HepG2 (cell line): ENCODE results near the gene HYPK. TPM values are rescaled to one million over a fixed set of nuclear protein-coding genes. Genes with fewer than 3 reads are reported as not detected.
A peak's percentile ranks its signal among the peaks of the same experiment; 100 is the strongest.

Source experiments
- EHMT2 ChIP-seq: fragments of 200-600 bp; sonication (generic); IDR thresholded peaks from 2 replicates; pipeline ENCODE4 v1.7.0; 2017; ENCODE audit warnings: antibody characterized with exemption, low read depth, low read length, borderline replicate concordance
- GPN1 ChIP-seq: sonication (generic); formaldehyde crosslinking; IDR thresholded peaks from 2 replicates; pipeline ENCODE4 v1.5.1; 2020; ENCODE audit warnings: missing genetic modification reagents, borderline replicate concordance
- HMG20A ChIP-seq: IDR thresholded peaks from 2 replicates; pipeline ENCODE4 v1.6.1; 2016; ENCODE audit warnings: borderline replicate concordance
- MTERF4 ChIP-seq: sonication (generic); formaldehyde crosslinking; IDR thresholded peaks from 2 replicates; pipeline ENCODE4 v1.8.0; 2023; ENCODE audit warnings: mild to moderate bottlenecking, missing genetic modification reagents
- NCOA5 ChIP-seq: sonication (generic); formaldehyde crosslinking; IDR thresholded peaks from 2 replicates; pipeline ENCODE4 v1.4.0; 2020; ENCODE audit warnings: missing genetic modification reagents
- NFIB ChIP-seq: sonication (generic); formaldehyde crosslinking; IDR thresholded peaks from 2 replicates; pipeline ENCODE4 v1.9.0; 2021; ENCODE audit warnings: missing genetic modification reagents, mild to moderate bottlenecking, borderline replicate concordance
- POGK ChIP-seq: sonication (generic); formaldehyde crosslinking; conservative IDR thresholded peaks from 2 replicates; pipeline ENCODE4 v1.8.0; 2022; ENCODE audit warnings: mild to moderate bottlenecking, moderate library complexity, missing genetic modification reagents
- POLR2A ChIP-seq, 2 experiments: IDR thresholded peaks; 2 replicates each; pipeline ENCODE4 v1.6.1; 2011; ENCODE audit warnings: low read depth in 2 of 2, low read length in 2 of 2, mild to moderate bottlenecking in 1 of 2, moderate library complexity in 1 of 2; ENCODE audit not compliant: insufficient read depth in 1 of 2
- PPARG ChIP-seq: conservative IDR thresholded peaks from 2 replicates; pipeline ENCODE4 v1.6.1; 2016; ENCODE audit warnings: missing biosample characterization, missing genetic modification reagents
- REPIN1 ChIP-seq: sonication (generic); formaldehyde crosslinking; IDR thresholded peaks from 2 replicates; pipeline ENCODE4 v1.8.0; 2022; ENCODE audit warnings: missing genetic modification reagents, low read depth, mild to moderate bottlenecking, borderline replicate concordance
- SSRP1 ChIP-seq: IDR thresholded peaks from 2 replicates; pipeline ENCODE4 v1.6.1; 2016; ENCODE audit warnings: control low read depth
- TGIF2 ChIP-seq: IDR thresholded peaks from 2 replicates; pipeline ENCODE4 v1.6.1; 2016; ENCODE audit warnings: control low read depth, missing compliant biosample characterization
- ZBTB43 ChIP-seq: sonication (generic); formaldehyde crosslinking; conservative IDR thresholded peaks from 2 replicates; pipeline ENCODE4 v1.4.0; 2020; ENCODE audit warnings: missing genetic modification reagents
- ZFP90 ChIP-seq: sonication (generic); formaldehyde crosslinking; IDR thresholded peaks from 2 replicates; pipeline ENCODE4 v1.8.0; 2022; ENCODE audit warnings: missing genetic modification reagents, mild to moderate bottlenecking, inconsistent platforms, borderline replicate concordance
- ZMYM4 ChIP-seq: sonication (generic); formaldehyde crosslinking; IDR thresholded peaks from 2 replicates; pipeline ENCODE4 v1.8.1; 2023; ENCODE audit warnings: mild to moderate bottlenecking, missing genetic modification reagents
- ZNF124 ChIP-seq: sonication (generic); formaldehyde crosslinking; IDR thresholded peaks from 2 replicates; pipeline ENCODE4 v1.4.0; 2020; ENCODE audit warnings: missing genetic modification reagents
- ZNF3 ChIP-seq: IDR thresholded peaks from 2 replicates; pipeline ENCODE4 v1.7.0; 2017; ENCODE audit warnings: inconsistent platforms
- ZNF710 ChIP-seq: sonication (generic); formaldehyde crosslinking; IDR thresholded peaks from 2 replicates; pipeline ENCODE4 v1.5.0; 2020; ENCODE audit warnings: mild to moderate bottlenecking, missing genetic modification reagents, borderline replicate concordance
- ZNF792 ChIP-seq: IDR thresholded peaks from 2 replicates; pipeline ENCODE4 v1.6.1; 2016
- polyA plus RNA-seq, 8 experiments: library from polyadenylated mRNA; depleted of rRNA in 3 of 8; stranded (reverse) in 7 of 8; unstranded in 1 of 8; fragments of >200 nt; fragmentation: Illumina TruSeq in 4 of 8; extraction: Trizol in 4 of 8; gene quantifications; 2 replicates each; pipeline versions ENCODE4 v1.2.1 to v1.2.3, GENCODE V29; 2011 to 2016; ENCODE audit warnings: low read depth in 4 of 8, missing spikeins in 1 of 8, mixed read lengths in 1 of 8; ENCODE audit not compliant: insufficient read depth in 1 of 8
- total RNA-seq, 5 experiments: library from RNA; depleted of rRNA; stranded (reverse); fragments of >200 nt; fragmentation: Illumina TruSeq; extraction: Trizol; gene quantifications; 2 replicates each; pipeline ENCODE4 v1.2.3, GENCODE V29; 2016; ENCODE audit warnings: low read depth in 1 of 5
- TF ChIP-seq, protein P1 (sequence below): sonication (generic); formaldehyde crosslinking; IDR thresholded peaks from 2 replicates; pipeline ENCODE4 v1.4.0; 2020; ENCODE audit warnings: mild to moderate bottlenecking, low read depth, missing genetic modification reagents
- TF ChIP-seq, protein P2 (sequence below): sonication (generic); formaldehyde crosslinking; IDR thresholded peaks from 2 replicates; pipeline ENCODE4 v1.8.0; 2022; ENCODE audit warnings: mild to moderate bottlenecking, missing genetic modification reagents, borderline replicate concordance

The HYPK gene
- total and polyA plus RNA-seq, 2 of the 13 experiments (the other 11 are each of a cell fraction or from before 2014, with no cell fraction given) = 13.5 to 16.5 TPM

DNA sequence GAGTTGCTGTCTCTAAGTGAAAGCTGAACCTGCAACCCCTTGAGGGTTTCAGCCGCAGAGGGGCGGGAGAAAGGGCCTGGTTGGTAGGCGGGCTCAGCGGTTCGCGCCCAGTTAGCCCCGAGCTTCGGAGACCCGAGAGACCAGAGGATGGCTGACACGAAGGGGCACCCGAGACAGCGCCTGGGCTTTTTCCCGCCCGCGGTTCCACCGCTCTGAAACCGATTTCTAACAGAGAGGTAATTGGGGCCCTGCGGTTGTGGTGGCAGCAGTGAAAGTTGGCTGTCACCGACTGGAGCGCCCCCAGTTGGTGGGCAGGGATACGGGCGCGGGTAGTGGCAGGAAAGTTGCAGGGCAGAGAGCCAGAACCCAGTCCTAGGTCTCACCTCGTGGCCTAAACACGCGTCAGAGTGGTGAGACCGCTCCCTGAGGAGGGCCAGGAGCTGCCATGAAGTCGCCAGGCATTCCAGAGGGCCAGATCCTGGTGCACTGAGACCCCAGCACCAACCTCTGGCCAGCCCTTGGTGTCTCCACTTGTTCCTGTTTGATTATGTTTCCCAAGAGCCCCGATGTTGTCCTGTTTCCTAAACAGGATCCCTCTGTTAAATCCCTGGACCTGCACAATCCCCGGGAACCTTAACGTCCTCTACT, 23.0 kb upstream of the HYPK start (continued):
- TF ChIP-seq, protein P1, sequence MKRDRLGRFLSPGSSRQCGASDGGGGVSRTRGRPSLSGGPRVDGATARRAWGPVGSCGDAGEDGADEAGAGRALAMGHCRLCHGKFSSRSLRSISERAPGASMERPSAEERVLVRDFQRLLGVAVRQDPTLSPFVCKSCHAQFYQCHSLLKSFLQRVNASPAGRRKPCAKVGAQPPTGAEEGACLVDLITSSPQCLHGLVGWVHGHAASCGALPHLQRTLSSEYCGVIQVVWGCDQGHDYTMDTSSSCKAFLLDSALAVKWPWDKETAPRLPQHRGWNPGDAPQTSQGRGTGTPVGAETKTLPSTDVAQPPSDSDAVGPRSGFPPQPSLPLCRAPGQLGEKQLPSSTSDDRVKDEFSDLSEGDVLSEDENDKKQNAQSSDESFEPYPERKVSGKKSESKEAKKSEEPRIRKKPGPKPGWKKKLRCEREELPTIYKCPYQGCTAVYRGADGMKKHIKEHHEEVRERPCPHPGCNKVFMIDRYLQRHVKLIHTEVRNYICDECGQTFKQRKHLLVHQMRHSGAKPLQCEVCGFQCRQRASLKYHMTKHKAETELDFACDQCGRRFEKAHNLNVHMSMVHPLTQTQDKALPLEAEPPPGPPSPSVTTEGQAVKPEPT (CRISPR knock-in tag) = 0 out of 2 replicates have a peak, but pooled peaks have one; percentile 39
- TF ChIP-seq ZFP90 (CRISPR knock-in tag) = peak; percentile 60
- TF ChIP-seq HMG20A (CRISPR knock-in tag) = no peak
- peak; percentile 66 to 68 for TF ChIP-seq POLR2A (IDR thresholded peaks at IDR 0.05; ENCODE audit: insufficient read depth in 1 of 2, low read depth in 2 of 2, low read length in 2 of 2)
- peak; percentile 48; the same call in 1 of the 2 replicates for TF ChIP-seq ZMYM4 (CRISPR knock-in tag)
- TF ChIP-seq NCOA5 (CRISPR knock-in tag) = no peak
- TF ChIP-seq ZNF710 (CRISPR knock-in tag) = no peak
- TF ChIP-seq GPN1 = no peak
- TF ChIP-seq ZBTB43 (CRISPR knock-in tag) = no peak
- 0 out of 2 replicates have a peak, but pooled peaks have one; percentile 39 for TF ChIP-seq TGIF2
- no peak for TF ChIP-seq ZNF124 (CRISPR knock-in tag)
- no peak for TF ChIP-seq NFIB (CRISPR knock-in tag)
- TF ChIP-seq EHMT2 = no peak
- no peak for TF ChIP-seq REPIN1 (CRISPR knock-in tag)
- TF ChIP-seq PPARG (CRISPR knock-in tag) = no peak
- TF ChIP-seq MTERF4 (CRISPR knock-in tag) = peak; percentile 25; the same call in 1 of the 2 replicates
- no peak for TF ChIP-seq ZNF792 (CRISPR knock-in tag)
- TF ChIP-seq, protein P2, sequence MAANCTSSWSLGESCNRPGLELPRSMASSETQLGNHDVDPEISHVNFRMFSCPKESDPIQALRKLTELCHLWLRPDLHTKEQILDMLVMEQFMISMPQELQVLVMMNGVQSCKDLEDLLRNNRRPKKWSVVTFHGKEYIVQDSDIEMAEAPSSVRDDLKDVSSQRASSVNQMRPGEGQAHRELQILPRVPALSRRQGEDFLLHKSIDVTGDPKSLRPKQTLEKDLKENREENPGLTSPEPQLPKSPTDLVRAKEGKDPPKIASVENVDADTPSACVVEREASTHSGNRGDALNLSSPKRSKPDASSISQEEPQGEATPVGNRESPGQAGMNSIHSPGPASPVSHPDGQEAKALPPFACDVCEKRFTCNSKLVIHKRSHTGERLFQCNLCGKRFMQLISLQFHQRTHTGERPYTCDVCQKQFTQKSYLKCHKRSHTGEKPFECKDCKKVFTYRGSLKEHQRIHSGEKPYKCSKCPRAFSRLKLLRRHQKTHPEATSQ = no peak
- no peak for TF ChIP-seq POGK (CRISPR knock-in tag)
- TF ChIP-seq SSRP1 (CRISPR knock-in tag) = no peak
- no peak for TF ChIP-seq ZNF3
